Measurements from ENCODE around the gene SLC9B2. TPM values are rescaled to one million over a fixed set of nuclear protein-coding genes. Genes with fewer than 3 reads are reported as not detected.
A peak's percentile ranks its signal among the peaks of the same experiment; 100 is the strongest.
"Not testable (repeated sequence)": the region's sequence is repeated elsewhere in the genome, so short reads cannot be mapped to it uniquely, and the experiment has no call there.

SLC9B2 gene
- total RNA-seq, 4 donors from 2014 or later, result 0.59 to 26.9 (median 25.6) TPM

- H3K36me3 ChIP-seq, result no peaks in the 10 kb centered on the region
- intact Hi-C loops (cut with DNase I; ENCODE audit: low total_unique reads), result loop anchor here (10.0 kb wide), 2 partner anchors 84 to 586 kb away; partner anchors contain the start of gene BDH2
- H3K4me3 ChIP-seq, result no peak overlapping the region
- no peak for DNase-seq
- H3K27me3 ChIP-seq, result no peaks in the 10 kb centered on the region
- peak overlapping the region in 1 of 2 donors; percentile 82 for H3K27ac ChIP-seq
- TF ChIP-seq CTCF (IDR thresholded peaks at IDR 0.05), result no peak
- TF ChIP-seq POLR2A (IDR thresholded peaks at IDR 0.05), result no peak
- H3K9me3 ChIP-seq, result no peaks in the 10 kb centered on the region
- no peaks in the 10 kb centered on the region for H3K4me1 ChIP-seq
Observed at GRCh38 chr4:103010804-103011203, 65.8 kb downstream of the SLC9B2 start.

- intact Hi-C loops (cut with DNase I; ENCODE audit: low total_unique reads), result no loop called here
- Histone ChIP-seq H3K4me3 (no peak overlapping the region), H3K27me3 (no peaks in the 10 kb centered on the region), H3K36me3 (no peaks in the 10 kb centered on the region), H3K9me3 (no peaks in the 10 kb centered on the region), H3K27ac (no peak overlapping the region), H3K4me1 (no peaks in the 10 kb centered on the region)
- DNase-seq, result no peak
- TF ChIP-seq POLR2A (IDR thresholded peaks at IDR 0.05), result no peak
- TF ChIP-seq CTCF (IDR thresholded peaks at IDR 0.05), result peak; percentile 66 to 81 (median 74)
Observed at GRCh38 chr4:103008875-103009729, 67.5 kb downstream of the SLC9B2 start.

DNA sequence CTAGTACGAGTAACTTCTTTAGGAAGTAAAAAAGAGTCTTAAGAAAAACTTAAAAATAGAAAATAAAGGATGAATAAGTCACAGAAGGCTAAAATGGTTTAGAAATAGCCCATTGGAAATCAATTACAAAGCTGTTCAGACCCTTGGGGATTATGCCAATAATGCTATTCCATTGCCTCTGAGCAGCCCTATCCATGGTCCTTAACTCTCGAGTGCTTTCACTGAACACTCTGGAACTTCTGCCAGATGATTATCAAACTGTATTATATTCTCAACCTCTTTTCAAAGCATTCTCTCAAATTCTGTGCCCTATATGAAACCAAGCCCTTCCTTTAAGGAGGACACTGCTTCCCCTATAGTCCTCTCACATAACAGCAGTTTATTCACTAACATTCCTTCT is 74.0 kb downstream of the SLC9B2 start:
- intact Hi-C loops (cut with DNase I; ENCODE audit: low total_unique reads), result no loop called here
- H3K27ac ChIP-seq, result no peak overlapping the region
- DNase-seq, result no peak
- H3K27me3 ChIP-seq, result no peaks in the 10 kb centered on the region
- H3K4me3 ChIP-seq, result no peak overlapping the region
- no peaks in the 10 kb centered on the region for H3K4me1 ChIP-seq
- no peaks in the 10 kb centered on the region for H3K36me3 ChIP-seq
- H3K9me3 ChIP-seq, result no peaks in the 10 kb centered on the region
- TF ChIP-seq CTCF (IDR thresholded peaks at IDR 0.05) (no peak), POLR2A (IDR thresholded peaks at IDR 0.05) (no peak)

- no peak overlapping the region for H3K4me3 ChIP-seq
- no peaks in the 10 kb centered on the region for H3K36me3 ChIP-seq
- no peak overlapping the region for H3K27ac ChIP-seq
- TF ChIP-seq CTCF (IDR thresholded peaks at IDR 0.05) (no peak), POLR2A (IDR thresholded peaks at IDR 0.05) (no peak)
- no peaks in the 10 kb centered on the region for H3K4me1 ChIP-seq
- no peak for DNase-seq
- H3K9me3 ChIP-seq, result no peaks in the 10 kb centered on the region
- intact Hi-C loops (cut with DNase I; ENCODE audit: low total_unique reads), result no loop called here
- no peaks in the 10 kb centered on the region for H3K27me3 ChIP-seq
Observed at GRCh38 chr4:102994803-102995202, 81.8 kb downstream of the SLC9B2 start.

GRCh38 chr4:102993985-102994384 is 82.6 kb downstream of the SLC9B2 start:
- H3K4me1 ChIP-seq; H3K27ac ChIP-seq; H3K4me3 ChIP-seq; H3K27me3 ChIP-seq; H3K36me3 ChIP-seq; H3K9me3 ChIP-seq; DNase-seq; intact Hi-C loops (cut with DNase I; ENCODE audit: low total_unique reads): not testable (repeated sequence)
